Stimulated activated CD8-positive, alpha-beta memory T cell treated with anti-CD3 and anti-CD28 coated beads, Interleukin-15, amount 100 ng/mL, for 48 hours (primary cell): ENCODE measurements around the gene DCLK3.

Experiments
- DNase-seq, 2 donors: peaks; one replicate each; pipeline ENCODE4 v3.0.0-alpha.2; 2020; ENCODE audit warnings: low read depth in 2 of 2

DCLK3 gene

DNA sequence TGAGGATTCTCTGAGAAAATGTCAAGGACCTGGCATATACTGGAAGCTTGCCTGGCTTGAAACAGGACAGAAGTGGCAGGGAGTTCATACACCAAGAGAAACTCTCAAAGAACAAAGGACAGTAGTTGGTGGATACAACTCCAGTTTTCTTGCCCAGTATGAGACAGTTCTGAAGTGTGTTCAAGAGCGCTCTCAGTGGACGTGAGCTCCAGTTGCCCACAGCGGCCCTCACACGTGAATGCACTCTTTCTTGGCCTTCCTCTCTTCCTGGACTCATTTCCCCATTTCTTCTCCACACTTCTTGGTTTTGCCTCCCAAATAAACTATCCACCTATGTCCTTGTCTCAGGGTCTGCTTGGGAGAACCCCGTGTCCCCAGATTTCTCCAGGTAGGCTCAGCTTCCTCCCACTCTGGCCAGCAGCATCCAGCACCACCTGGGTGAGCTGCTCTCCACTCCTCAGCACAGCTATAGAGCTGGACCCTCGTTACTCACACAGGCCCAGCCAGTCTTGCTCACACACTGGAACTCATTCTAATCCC, 54.5 kb downstream of the DCLK3 start:
- DNase-seq: no peak

DNA sequence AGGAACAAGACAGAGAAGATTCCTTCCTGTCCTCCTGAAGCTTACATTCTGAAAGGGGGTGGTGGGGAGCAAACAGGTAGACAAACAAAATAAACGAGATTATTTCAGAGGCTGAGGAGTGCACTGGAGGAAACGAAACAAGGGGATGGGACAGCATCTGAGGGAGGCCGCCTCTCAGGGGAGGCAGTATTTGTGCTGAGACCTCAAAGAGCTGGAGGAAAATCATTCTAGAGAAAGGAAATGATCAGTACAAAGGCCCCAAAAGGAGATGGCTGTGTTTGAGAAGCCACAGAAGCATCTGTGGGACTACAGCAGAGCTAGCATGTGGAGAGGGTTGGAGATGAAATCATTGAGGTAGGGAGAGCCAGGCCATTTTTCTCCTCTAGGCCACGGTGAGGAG, 55.1 kb downstream of the DCLK3 start:
- no peak for DNase-seq

- DNase-seq: no peak
These were observed 56.5 kb downstream of the DCLK3 start for GRCh38 chr3:36707623-36708409.

DNA sequence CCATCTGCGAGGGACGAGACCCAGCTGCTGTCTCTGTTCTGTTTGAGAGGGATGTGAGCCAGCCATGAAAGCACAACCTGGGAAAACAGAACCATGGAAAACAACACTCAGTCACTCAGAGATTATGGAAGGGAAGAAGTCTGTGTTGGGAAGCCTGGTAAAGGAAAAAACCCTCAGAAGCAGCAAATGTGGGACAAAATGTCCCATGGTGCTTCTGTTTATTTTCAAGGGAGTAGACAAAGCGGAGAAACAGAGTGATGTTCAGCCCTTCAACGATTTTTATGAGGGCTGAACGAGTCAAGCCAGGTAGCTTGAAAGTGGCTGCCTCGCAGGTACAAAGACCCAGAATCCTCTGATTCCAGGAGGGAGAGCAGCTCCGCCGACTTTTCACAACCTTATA, 59.3 kb downstream of the DCLK3 start:
- no peak for DNase-seq

DNA sequence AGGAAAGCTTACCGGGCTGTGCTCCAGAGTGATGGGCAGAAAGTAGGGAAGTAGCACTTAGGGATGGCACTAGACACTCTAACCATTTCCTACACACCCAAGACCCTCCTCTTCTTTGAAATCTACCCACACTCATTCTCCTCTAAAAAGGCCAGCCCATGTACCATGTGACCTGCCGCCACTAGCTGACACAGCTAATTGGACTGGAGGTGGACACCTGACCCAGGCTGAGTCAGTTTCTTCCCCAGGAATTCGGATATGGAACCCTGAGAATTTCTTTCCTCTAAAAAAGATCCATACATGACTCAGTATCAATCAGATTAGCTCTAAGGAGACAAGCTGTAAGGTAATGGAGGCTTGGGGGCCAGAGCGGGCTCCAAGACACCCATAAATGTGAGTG, 60.1 kb downstream of the DCLK3 start:
- no peak for DNase-seq

DNA sequence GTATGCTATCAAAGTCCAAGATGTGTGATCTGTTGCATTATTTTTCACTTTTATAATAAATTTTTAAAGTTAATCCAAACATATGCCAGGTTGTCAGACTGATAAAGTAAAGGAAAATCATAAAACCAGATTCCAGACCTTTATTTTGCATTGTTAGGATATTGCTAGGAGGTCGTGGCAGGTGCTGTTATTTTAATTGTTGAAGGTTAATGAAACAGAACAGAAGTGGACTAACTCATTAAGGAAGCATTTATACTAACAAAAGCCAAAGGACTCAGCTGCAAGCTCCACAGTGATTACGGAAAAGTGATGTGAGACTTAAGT, 63.1 kb downstream of the DCLK3 start:
- DNase-seq: no peak

GRCh38 chr3:36700537-36701248, 63.7 kb downstream of the DCLK3 start:
- peak in 1 of 2 donors; percentile 2 for DNase-seq

DNA sequence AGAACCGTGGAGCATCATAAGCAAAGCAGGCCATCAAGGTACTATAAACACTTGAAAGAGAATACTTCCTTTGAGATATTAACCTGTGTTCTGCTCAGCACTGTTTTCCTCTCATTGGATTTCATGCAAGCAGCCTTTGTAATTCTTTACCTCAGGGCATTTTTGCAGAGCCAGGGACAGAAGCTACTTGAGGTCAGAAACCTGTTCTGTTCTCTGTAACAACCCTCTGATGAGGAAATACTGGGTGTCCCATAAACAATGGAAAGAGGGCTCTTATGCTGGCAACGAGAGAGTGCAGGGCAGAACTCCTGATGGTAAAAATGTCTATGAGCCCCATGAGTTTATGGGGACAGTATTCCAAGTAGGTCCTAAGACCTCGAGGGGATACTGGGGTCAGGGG, 66.0 kb downstream of the DCLK3 start:
- DNase-seq: no peak

- DNase-seq: no peak
These were observed 66.9 kb downstream of the DCLK3 start for GRCh38 chr3:36697229-36698001.

DNA sequence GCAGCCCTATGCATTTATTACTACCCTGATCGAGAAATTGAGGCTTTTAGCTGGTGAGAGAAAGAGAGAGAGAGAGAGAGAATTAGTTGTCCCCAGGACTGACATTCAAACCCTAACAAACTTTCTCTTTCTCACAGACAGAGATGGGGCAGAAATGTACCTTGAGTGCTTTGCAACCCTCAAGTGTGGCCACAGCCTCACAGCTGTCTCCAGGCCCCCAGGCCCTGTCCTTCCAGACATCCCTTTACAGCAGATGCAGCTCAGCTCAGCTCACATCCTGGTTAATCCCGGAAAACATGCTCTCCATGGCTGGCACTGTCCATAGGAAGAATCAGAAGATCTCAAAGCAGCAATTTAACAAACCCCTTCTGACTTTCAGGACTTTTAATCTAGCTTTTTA, 67.6 kb downstream of the DCLK3 start:
- no peak for DNase-seq

DNA sequence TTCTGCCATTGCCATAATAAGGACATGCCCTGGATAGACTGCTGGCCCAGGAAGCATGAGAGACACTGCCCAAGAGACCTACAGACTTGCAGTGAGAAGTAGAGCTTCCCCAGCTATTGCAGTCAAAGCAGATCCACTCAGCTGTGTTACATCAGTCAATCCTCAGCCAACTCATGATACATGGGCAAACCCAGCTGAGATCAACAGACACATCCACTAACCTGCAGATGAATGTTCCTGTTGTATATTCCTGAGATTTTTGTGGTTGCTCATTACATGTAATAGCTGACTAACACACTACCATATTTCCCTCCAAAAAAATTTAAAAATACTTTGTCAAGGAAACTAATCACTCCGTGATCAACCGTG, 68.6 kb downstream of the DCLK3 start:
- DNase-seq: no peak

DNA sequence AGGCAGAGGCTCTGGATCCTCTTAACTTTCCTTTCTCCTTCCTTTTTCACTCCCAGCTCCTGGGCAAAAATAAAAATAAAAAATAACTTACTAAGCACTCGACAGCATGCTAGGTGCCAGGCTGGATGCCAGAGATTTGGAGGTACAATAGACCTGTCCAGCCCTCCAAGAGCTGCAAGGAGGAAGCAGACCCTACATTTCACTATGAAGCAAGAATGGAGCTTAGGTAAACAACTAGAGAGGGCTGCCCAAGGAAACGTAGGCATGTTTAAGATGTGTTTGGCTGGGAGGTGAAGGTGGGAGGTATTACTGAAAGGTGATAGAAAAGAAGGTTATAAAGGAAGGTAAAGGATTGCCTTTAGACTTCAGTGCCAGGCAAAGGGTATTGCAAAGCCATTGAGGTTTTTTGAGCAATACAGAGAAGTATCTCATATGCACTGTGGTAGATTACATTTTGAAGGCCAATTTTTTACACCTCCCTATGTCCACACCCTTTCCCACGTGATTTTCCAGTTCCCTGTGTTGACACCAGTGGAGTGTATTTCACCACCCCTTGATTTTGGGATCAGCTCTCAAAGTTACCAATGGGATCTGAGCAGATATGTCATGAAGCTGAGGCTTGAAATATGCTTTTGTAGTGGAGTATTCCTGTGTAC, 69.1 kb downstream of the DCLK3 start:
- DNase-seq: no peak

GRCh38 chr3:36693670-36694069, 70.7 kb downstream of the DCLK3 start:
- DNase-seq: no peak

DNA sequence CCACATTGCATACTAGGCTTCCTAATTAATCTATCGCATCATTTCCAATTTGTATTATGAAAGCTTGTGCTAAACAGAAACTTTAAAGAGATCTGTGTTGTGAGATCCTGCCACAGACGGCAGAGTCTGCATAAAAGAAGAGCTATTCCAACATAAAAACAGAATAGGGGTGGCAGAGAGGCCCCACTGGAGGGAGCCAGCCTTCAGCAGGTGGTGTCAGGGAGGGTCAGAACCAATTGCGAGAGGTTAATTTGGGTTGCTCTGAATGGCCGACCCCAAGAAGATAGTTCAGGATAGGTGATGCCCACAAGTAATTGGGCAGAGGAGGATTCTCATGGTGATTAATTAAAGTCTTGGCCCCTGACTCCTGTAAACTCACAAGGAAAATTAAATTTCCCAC, 74.8 kb downstream of the DCLK3 start:
- no peak for DNase-seq

DNA sequence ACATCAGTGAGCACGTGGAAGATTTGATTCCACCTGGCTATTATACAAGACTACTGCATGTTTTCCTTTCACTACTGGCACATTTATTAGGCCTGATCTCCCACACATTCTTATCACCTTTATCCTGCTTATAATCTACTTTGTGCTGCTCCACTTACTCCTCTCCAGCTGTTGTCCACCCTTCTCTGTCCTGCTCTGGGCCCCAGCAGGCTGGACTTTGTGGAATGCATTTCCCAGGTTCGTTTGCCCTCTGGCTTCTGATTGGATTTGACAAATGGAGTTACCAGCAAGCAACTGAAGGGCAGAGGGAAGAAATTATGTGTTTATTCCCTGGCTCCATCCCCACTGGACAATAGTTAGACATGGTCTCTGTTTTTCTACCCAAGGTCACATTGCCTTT, 75.5 kb downstream of the DCLK3 start:
- no peak for DNase-seq

DNA sequence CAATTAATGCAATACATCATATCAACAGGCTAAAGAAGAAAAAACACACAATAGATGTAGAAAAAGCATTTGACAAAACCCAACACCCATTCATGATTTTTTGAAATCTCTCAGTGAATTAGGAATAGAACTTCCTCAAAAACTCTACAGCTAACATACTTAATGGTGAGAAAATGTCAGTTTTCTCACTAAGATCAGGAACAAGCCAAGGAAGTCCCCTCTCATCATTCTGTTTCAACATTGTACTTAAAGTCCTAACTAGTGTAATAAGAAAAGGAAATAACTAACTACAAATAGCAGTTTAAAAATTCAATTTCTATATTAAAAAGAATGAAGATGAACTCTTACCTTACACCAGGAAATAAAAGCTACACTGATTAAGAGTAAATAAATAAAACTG, 77.8 kb downstream of the DCLK3 start:
- DNase-seq: no peak

DNA sequence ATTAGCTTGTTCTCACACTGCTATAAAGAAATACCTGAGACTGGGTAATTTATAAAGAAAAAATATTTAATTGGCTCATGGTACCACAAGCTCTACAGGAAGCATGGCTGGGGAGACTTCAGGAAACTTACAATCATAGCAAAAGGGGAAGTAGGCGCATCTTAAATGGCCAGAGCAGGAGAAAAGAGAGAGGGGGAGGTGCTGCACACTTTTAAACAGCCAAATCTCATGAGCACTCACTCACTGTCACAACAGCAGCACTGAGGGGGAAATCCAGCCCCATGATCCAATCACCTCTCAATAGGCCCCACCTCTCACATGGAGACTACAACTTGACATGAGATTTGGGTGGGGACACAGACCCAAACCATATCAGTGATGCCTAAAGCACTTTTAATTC, 82.5 kb downstream of the DCLK3 start:
- DNase-seq: no peak

DNA sequence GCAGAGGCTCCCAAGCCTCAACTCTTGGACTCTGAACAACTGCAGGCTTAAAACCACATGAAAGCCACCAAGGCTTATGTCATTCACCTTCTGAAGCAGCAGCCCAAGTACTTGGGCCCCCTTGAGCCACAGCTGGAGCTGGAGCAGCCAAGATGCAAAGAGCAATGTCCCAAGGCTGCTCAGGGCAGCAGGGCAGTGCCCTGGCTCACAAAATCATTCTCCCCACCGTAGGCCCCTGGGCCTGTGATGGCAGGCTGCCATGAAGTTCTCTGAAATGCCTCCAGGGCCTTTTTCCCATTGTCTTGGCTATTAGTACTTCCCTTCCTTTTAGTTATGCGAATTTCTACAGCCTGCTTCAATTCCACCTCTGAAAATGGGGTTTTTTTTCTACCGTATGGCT, 83.4 kb downstream of the DCLK3 start:
- DNase-seq: no peak

GRCh38 chr3:36679384-36680200, 84.8 kb downstream of the DCLK3 start:
- no peak for DNase-seq

DNA sequence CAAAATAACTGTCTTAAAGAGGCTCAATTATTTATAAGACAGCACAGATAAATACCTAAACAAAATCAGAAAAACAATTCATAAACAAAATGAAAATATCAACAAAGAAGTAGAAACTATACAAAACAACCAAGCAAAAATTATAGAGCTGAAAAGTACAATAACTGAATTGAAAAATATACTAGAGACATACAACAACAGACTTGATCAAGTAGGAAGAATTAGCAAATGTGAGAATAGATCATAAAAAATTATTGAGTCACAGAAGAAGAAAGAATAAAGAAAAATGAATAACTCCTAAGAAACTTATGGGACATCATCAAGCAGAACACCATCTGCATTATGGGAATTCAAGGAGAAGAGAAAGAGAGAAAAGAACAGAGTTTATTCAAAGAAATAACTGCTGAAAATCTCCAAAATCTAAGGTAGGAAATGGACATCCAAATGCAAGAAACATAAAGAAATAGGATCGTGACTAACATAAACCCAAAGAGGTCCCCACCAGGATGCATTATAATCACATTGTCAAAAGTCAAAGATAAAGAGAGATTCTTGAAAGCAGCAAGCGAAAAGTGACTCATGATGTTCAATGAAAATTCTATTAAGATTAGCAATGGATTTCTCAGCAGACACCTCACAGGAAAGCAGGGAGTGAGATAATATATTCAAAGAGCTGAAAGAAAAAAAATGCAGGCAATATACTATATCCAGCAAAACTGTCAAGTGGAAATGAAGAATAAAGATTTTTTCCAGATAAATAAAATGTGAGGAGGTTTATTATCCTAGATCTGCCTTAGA, 85.9 kb downstream of the DCLK3 start:
- DNase-seq: no peak
